Brain microvascular endothelial cell (primary cell): ENCODE measurements around the gene BCL6B.
A peak's percentile ranks its signal among the peaks of the same experiment; 100 is the strongest.

Source experiments
- DNase-seq: peaks from one replicate; pipeline ENCODE4 v3.0.0-alpha.2; 2020
- H3K27ac ChIP-seq: fragments of 250-450 bp; sonication (Bioruptor Pico); 2 replicates; pipeline ENCODE4 v1.5.1; 2020; ENCODE audit warnings: mild to moderate bottlenecking, moderate library complexity
- H3K27me3 ChIP-seq: fragments of 250-450 bp; sonication (Bioruptor Pico); replicated peaks from 2 replicates; pipeline ENCODE4 v1.5.1; 2020; ENCODE audit warnings: mild to moderate bottlenecking
- H3K36me3 ChIP-seq: fragments of 250-450 bp; sonication (Bioruptor Pico); replicated peaks from 2 replicates; pipeline ENCODE4 v1.5.1; 2020; ENCODE audit warnings: mild to moderate bottlenecking
- H3K4me3 ChIP-seq: 2 replicates; pipeline ENCODE4 v1.5.1; 2011; ENCODE audit warnings: low read depth, mild to moderate bottlenecking, control low read depth, low read length, moderate library complexity
- in situ Hi-C: cut with HindIII; loops from 2 replicates; pipeline ENCODE4 v1.10.0; 2017; ENCODE audit warnings: low sequenced_read_pairs, low pct_ligation_motif_present
- TF ChIP-seq, protein P1 (sequence below): IDR thresholded peaks from 2 replicates; pipeline ENCODE4 v1.5.1; 2011; ENCODE audit warnings: low read depth, mild to moderate bottlenecking, moderate library complexity, low read length, control low read depth, inconsistent platforms; ENCODE audit errors: missing control alignments

The BCL6B gene

DNA sequence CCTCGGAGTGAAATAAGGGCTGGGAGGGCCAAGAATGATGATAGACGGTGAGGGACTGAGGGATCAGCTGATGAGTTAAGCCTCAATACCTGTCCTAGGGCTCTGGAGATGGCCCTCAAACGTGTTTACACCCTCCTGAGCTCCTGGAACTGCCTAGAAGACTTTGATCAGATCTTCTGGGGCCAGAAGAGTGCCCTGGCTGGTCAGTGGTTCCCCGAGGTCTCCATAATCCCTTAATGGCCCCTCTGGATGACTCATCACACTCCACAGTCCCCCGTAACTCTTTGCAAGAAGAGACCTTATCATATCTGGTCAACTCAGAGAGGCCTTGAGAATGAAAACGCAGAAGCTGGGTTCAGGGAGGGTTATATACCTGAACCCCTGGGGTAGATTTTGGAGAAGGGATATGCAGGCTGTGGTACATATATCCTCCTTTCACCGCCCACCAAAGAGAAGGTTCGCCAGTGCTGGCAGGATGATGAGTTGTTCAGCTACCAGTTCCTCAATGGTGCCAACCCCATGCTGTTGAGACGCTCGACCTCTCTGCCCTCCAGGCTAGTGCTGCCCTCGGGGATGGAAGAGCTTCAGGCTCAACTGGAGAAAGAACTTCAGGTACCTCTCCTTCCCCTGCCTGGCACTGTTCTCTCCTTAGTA is 23.9 kb upstream of the BCL6B start:
- H3K36me3 ChIP-seq: peaks cover 31% of the 10 kb centered on the region
- H3K27me3 ChIP-seq: no peaks in the 10 kb centered on the region
- H3K4me3 ChIP-seq: no peak overlapping the region
- DNase-seq: no peak
- in situ Hi-C loops: no loop called here
- TF ChIP-seq, protein P1, sequence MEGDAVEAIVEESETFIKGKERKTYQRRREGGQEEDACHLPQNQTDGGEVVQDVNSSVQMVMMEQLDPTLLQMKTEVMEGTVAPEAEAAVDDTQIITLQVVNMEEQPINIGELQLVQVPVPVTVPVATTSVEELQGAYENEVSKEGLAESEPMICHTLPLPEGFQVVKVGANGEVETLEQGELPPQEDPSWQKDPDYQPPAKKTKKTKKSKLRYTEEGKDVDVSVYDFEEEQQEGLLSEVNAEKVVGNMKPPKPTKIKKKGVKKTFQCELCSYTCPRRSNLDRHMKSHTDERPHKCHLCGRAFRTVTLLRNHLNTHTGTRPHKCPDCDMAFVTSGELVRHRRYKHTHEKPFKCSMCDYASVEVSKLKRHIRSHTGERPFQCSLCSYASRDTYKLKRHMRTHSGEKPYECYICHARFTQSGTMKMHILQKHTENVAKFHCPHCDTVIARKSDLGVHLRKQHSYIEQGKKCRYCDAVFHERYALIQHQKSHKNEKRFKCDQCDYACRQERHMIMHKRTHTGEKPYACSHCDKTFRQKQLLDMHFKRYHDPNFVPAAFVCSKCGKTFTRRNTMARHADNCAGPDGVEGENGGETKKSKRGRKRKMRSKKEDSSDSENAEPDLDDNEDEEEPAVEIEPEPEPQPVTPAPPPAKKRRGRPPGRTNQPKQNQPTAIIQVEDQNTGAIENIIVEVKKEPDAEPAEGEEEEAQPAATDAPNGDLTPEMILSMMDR: no peak
- H3K27ac ChIP-seq: no peak overlapping the region

DNA sequence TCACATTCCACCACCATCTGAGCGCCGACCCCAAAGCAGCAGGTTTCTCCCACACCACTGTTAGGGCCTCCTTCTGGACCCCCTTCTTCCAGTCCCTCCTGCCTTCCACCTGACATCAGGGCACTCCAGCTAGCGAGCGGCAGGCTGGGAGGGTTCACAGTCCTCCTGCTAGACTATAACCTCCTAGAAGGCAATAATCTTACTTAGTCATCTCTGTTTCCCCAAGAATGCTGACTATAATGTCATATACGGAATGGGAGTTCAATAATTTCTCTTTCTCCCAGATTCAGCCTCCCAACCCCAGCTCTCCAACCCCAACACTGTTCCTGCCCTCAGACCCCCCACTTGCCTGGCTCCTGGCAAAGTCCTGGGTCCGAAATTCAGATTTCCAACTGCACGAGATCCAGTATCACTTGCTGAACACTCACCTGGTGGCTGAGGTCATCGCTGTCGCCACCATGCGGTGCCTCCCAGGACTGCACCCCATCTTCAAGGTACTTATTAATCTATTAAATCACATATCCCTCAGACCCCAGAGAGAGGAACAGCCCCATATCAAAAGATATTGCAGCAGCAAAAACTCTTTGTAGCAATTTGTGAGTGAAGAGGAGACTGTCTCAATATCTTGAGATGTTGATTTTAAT is 21.4 kb upstream of the BCL6B start:
- TF ChIP-seq, protein P1: peak; percentile 81
- no peaks in the 10 kb centered on the region for H3K27me3 ChIP-seq
- no peak overlapping the region for H3K4me3 ChIP-seq
- peaks cover 31% of the 10 kb centered on the region for H3K36me3 ChIP-seq
- peak; percentile 42 for DNase-seq
- in situ Hi-C loops: no loop called here
- H3K27ac ChIP-seq: no peak overlapping the region

DNA sequence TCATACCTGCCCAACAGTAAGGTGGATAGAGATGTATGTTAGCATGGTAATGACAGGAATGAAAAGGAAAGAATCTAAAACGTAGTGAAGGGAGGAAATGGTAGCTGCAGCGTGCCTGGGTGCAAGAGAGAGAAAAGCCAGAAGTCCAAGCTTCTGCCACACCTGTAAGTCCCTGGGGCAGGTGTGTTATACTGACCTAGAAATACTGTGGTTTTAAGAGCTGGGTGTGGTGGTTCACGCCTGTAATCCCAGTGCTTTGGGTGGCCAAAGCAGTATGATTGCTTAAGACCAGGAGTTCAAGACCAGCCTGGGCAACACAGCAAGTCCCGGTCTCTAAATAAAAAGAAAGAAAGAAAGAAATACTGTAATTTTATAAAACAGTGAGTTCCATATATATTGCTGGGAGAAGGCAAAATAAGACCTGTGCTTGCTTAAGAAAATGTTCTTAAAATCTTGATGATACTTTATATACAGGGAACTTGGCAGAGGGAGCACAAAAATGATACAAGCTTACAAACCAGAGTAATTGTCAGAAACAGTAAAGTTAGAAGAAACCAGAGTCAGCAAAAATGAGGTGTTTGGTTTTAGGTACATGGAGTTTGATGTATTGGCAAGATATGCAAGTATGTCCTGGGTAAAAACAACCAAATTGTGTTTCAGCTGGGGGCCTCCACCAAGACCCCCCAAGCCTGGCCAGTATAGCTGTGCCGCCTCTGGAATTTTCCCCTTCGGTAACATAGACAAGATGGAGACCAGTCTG is 20.4 kb upstream of the BCL6B start:
- in situ Hi-C loops: no loop called here
- peaks cover 27% of the 10 kb centered on the region for H3K36me3 ChIP-seq

DNA sequence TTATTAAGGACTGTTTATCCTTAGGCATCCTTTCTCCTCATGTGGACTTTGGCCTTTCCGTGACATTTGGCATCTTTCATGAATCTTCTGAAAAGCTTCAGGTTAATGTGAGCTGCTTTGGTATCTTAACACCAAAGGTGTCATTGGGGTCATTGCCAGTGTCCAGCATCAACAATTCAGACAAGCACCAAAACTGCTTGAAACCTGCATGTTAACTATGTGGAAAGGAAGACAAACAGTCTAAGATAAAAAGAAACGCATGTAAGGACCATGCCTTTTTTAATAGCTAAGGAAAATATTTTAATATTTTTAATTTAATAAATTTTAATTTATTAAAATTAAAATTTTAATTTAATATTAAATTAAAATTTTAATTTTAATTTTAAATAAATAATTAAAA is 19.1 kb upstream of the BCL6B start:
- peaks cover 26% of the 10 kb centered on the region for H3K36me3 ChIP-seq
- no peak overlapping the region for H3K4me3 ChIP-seq
- TF ChIP-seq, protein P1: no peak
- no peak for DNase-seq
- in situ Hi-C loops: no loop called here
- no peak overlapping the region for H3K27ac ChIP-seq
- H3K27me3 ChIP-seq: no peaks in the 10 kb centered on the region

More for the DNA sequence above, 20.4 kb upstream of the BCL6B start:
- Histone ChIP-seq H3K4me3 (no peak overlapping the region), H3K27me3 (no peaks in the 10 kb centered on the region), H3K27ac (no peak overlapping the region)
- no peak for DNase-seq
- TF ChIP-seq, protein P1: no peak

DNA sequence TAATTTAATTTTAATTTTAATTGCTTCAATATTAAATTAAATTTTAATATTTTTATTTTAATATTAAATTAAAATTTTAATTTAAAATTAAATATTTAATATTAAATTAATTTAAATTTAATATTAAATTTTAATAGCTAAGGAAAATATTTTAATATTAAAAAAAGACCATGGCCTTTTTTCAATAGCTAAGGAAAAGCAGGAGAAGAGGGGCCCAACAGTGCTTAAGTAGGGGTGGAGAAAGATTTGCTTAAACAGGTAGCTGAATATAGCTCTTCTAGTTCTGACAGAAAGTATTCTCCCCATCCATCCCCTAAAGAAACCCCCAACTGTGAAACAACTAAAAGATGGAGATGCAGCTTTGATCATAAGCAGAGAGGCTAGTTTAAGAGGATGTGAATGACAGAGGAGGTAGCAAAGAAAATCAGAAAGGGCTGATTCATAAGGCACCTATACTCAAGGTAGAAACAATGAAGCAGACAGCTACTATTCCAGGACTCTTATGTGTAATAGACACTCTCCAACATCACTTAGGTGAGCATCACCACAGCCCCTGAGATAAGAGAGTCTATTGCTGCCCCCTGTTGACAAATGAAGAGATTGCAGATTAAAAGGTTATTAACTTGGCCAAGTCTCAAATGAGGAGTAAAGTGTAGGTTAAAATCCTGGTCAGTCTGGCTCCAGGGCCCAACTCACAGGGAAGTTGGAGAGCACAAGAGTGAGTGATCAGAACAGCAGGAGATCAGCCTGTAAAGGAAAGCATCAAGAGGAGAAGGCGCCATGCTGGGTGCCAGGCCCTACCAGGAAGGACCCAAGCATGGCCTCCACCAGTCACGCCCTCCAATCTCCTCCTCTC is 18.2 kb upstream of the BCL6B start:
- in situ Hi-C loops: no loop called here
- H3K4me3 ChIP-seq: no peak overlapping the region
- peak; percentile 43 for DNase-seq
- H3K27me3 ChIP-seq: no peaks in the 10 kb centered on the region
- TF ChIP-seq, protein P1: peak; percentile 70
- H3K27ac ChIP-seq: no peak overlapping the region
- H3K36me3 ChIP-seq: peaks cover 20% of the 10 kb centered on the region
